Epithelial cell of esophagus (primary cell): ENCODE measurements around the gene AHI1.
"Not testable (repeated sequence)": the region's sequence is repeated elsewhere in the genome, so short reads cannot be mapped to it uniquely, and the experiment has no call there.

Experiments used
- DNase-seq: peaks from one replicate; pipeline ENCODE4 v3.0.0; 2010; ENCODE audit warnings: low read depth
- H3K4me3 ChIP-seq: 2 replicates; pipeline ENCODE4 v1.5.1; 2011; ENCODE audit warnings: mild to moderate bottlenecking, low read length, control low read depth
- TF ChIP-seq, protein P1 (sequence below): IDR thresholded peaks from 2 replicates; pipeline ENCODE4 v1.5.1; 2011; ENCODE audit warnings: low read depth, mild to moderate bottlenecking, low read length, control low read depth, inconsistent platforms; ENCODE audit not compliant: insufficient read depth; ENCODE audit errors: missing control alignments

The AHI1 gene

DNA sequence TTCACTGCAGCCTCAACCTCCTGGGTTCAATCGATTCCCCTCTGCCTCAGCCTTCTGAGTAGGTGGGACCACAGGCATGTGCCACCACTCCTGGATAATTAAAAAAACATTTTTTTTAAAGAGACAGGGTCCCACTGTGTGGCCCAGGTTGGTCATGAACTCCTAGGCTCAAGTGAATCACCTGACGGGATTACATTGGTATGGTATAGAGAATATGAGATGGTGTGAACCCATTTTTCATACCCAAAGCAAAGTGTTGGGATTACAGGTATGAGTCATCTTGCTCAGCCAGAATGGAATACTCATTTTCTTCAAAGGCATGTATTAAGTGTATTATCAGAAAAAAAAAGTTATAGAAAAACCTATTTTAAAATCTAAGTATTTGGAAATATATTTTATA lies 114.2 kb downstream of the AHI1 start:
- H3K4me3 ChIP-seq, result no peak overlapping the region
- no peak for DNase-seq
- TF ChIP-seq, protein P1, sequence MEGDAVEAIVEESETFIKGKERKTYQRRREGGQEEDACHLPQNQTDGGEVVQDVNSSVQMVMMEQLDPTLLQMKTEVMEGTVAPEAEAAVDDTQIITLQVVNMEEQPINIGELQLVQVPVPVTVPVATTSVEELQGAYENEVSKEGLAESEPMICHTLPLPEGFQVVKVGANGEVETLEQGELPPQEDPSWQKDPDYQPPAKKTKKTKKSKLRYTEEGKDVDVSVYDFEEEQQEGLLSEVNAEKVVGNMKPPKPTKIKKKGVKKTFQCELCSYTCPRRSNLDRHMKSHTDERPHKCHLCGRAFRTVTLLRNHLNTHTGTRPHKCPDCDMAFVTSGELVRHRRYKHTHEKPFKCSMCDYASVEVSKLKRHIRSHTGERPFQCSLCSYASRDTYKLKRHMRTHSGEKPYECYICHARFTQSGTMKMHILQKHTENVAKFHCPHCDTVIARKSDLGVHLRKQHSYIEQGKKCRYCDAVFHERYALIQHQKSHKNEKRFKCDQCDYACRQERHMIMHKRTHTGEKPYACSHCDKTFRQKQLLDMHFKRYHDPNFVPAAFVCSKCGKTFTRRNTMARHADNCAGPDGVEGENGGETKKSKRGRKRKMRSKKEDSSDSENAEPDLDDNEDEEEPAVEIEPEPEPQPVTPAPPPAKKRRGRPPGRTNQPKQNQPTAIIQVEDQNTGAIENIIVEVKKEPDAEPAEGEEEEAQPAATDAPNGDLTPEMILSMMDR, result no peak

DNA sequence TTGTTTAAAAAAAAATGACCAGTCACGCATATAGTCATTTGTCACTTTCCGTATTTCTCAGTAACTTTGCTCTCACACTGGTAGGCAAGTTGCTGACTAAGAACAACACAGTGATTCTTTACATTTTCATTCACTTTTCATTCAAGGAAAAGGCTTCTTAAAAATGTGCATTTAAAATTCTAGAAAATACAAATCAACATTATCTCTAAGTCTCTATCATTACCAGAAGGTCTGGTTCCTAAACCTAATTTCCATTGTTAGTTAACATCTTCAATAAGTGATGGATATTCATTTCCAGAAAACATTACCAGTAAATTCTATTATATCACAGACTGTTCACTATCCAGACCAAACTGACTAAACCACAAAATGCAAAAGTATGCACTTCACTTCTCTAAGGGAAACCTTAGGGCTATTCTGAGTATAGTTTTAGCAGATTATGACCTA lies 115.3 kb downstream of the AHI1 start:
- TF ChIP-seq, protein P1, result no peak
- DNase-seq, result no peak

DNA sequence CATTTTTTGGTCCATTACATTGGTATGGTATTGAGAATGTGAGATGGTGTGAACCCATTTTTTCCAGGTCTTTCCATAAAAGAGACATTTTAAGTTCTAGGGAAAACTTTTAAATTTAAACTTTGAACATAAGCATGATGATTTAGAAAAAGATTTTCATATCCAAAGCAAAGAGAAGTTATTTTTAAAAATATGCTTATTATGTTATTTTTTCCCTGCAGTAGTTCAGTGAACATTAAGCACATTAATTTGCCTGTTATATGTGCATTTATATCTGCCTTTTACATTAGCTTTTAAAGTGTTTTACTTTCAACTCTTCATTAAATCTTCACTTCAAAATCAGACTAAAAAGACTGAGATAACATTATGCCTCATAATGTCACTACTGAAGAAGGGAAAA lies 116.7 kb downstream of the AHI1 start:
- no peak overlapping the region for H3K4me3 ChIP-seq
- DNase-seq, result no peak
- TF ChIP-seq, protein P1, result no peak

More for the DNA sequence above, 115.3 kb downstream of the AHI1 start:
- no peak overlapping the region for H3K4me3 ChIP-seq

DNA sequence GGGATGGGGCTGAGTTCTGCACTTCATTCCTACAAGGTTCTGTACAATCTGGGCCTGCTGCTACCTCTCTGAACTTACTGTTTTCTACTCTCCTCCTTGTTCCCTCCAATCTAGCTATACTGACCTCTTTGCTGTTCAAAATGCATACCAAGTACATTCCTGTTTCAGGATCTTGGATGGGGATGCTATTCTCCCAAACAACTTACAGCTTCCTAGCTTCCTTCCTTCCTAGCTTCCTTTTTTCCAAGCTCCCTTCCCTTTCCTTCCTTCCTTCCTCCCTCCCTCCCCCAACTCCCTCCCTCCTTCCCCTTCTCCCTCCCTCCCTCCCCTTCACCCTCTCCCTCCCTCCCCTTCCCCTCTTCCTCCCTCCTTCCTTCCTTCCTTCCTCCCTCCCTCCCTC lies 117.9 kb downstream of the AHI1 start:
- TF ChIP-seq, protein P1, result no peak
- H3K4me3 ChIP-seq, result no peak overlapping the region
- no peak for DNase-seq

DNA sequence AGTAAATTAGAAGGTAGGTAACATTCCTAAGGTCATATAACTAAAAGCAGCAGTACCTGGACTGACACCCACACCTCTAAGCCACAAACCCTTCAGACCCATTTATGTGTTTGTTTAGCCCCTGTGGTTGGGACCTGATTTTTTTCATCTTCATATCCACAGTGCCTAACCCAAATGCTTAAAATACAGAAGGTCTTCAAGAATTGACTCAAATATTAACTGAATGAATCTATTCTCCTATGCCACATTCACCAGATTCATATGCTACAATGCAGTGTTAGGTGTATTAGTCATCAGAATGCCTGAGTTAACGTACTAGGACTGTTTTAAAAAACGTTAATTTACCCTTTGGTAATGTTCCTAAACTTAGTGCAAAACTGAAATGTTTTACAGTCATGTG lies 124.8 kb downstream of the AHI1 start:
- TF ChIP-seq, protein P1, result no peak
- no peak for DNase-seq
- no peak overlapping the region for H3K4me3 ChIP-seq

DNA sequence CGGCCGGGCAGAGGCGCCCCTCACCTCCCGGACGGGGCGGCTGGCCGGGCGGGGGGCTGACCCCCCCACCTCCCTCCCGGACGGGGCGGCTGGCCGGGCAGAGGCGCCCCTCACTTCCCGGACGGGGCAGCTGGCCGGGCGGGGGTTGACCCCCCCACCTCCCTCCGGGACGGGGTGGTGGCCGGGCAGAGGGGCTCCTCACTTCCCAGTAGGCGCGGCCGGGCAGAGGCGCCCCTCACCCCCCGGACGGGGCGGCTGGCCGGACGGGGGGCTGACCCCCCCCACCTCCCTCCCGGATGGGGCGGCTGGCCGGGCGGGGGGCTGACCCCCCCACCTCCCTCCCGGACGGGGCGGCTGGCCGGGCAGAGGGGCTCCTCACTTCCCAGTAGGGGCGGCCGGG lies 133.9 kb downstream of the AHI1 start:
- H3K4me3 ChIP-seq, DNase-seq: not testable (repeated sequence)

DNA sequence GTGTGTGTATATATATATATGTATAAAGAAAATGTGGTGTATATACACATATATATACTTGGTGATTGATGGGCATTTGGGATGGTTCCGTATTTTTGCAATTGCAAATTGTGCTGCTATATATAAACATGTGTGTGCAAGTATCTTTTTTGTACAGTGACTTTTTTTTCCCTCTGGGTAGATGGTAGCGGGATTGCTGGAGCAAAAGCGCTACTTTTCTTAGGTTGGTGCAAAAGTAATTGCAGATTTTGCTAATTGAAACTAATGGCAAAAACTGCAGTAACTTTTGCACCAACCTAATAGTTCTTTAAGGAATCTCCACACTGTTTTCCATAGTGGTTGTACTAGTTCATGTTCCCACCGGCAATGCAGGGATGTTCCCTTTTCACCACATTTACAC lies 135.4 kb downstream of the AHI1 start:
- TF ChIP-seq, protein P1, result no peak
- no peak overlapping the region for H3K4me3 ChIP-seq
- DNase-seq, result no peak
